ENCODE data around the gene CASD1.

GRCh38 chr7:94577357-94577756 lies 67.7 kb downstream of the CASD1 start:
- TF ChIP-seq POLR2A (IDR thresholded peaks at IDR 0.05) (no peak), CTCF (IDR thresholded peaks at IDR 0.05) (no peak), POLR2AphosphoS5 (IDR thresholded peaks at IDR 0.05) (no peak), EP300 (IDR thresholded peaks at IDR 0.05; ENCODE audit: low read depth) (no peak)

All from transverse colon (tissue), 4 donors.